ENCODE measurements around the gene NCKAP5. TPM values are rescaled to one million over a fixed set of nuclear protein-coding genes. Genes with fewer than 3 reads are reported as not detected.
"Not testable (repeated sequence)": the region's sequence is repeated elsewhere in the genome, so short reads cannot be mapped to it uniquely, and the experiment has no call there.

NCKAP5 gene
- total RNA-seq, 2 experiments from 2014 or later, result not detected

GRCh38 chr2:132725148-132725547 is 843.1 kb downstream of the NCKAP5 start:
- ChIA-PET POLR2A (no interaction called here), CTCF (interaction anchor here (0.6 kb wide), 1 partner anchor 161 kb away, joined by 4 read pairs; no protein-coding TSS in a partner anchor)

GRCh38 chr2:132721938-132722337 is 846.3 kb downstream of the NCKAP5 start:
- ChIA-PET POLR2A (no interaction called here), CTCF (no interaction called here)

GRCh38 chr2:132720393-132720792 is 847.9 kb downstream of the NCKAP5 start:
- POLR2A ChIA-PET, result no interaction called here
- CTCF ChIA-PET, result no interaction called here

- CTCF ChIA-PET, result no interaction called here
- POLR2A ChIA-PET, result no interaction called here
These were observed 848.8 kb downstream of the NCKAP5 start for GRCh38 chr2:132719480-132719879.

- ChIA-PET POLR2A (no interaction called here), CTCF (no interaction called here)
These were observed 851.3 kb downstream of the NCKAP5 start for GRCh38 chr2:132716954-132717353.

- POLR2A ChIA-PET, result no interaction called here
- CTCF ChIA-PET, result no interaction called here
These were observed 852.6 kb downstream of the NCKAP5 start for GRCh38 chr2:132715386-132716351.

- ChIA-PET POLR2A (no interaction called here), CTCF (no interaction called here)
These were observed 864.9 kb downstream of the NCKAP5 start for GRCh38 chr2:132703396-132703795.

GRCh38 chr2:132701810-132702209 is 866.5 kb downstream of the NCKAP5 start:
- ChIA-PET CTCF (no interaction called here), POLR2A (no interaction called here)

GRCh38 chr2:132699802-132700201 is 868.5 kb downstream of the NCKAP5 start:
- POLR2A ChIA-PET, CTCF ChIA-PET: not testable (repeated sequence)

GRCh38 chr2:132698347-132698746 is 869.9 kb downstream of the NCKAP5 start:
- POLR2A ChIA-PET, CTCF ChIA-PET: not testable (repeated sequence)

GRCh38 chr2:132697556-132698205 is 870.6 kb downstream of the NCKAP5 start:
- ChIA-PET POLR2A (no interaction called here), CTCF (no interaction called here)

- POLR2A ChIA-PET, result no interaction called here
- CTCF ChIA-PET, result no interaction called here
These were observed 875.4 kb downstream of the NCKAP5 start for GRCh38 chr2:132692816-132693215.

- CTCF ChIA-PET, result interaction anchor here (0.6 kb wide), 1 partner anchor 230 kb away, joined by 3 read pairs; no protein-coding TSS in a partner anchor
- POLR2A ChIA-PET, result no interaction called here
These were observed 876.7 kb downstream of the NCKAP5 start for GRCh38 chr2:132691556-132691955.

GRCh38 chr2:132690664-132691303 is 877.5 kb downstream of the NCKAP5 start:
- CTCF ChIA-PET, result interaction anchor here (0.6 kb wide), 1 partner anchor 230 kb away, joined by 3 read pairs; no protein-coding TSS in a partner anchor
- POLR2A ChIA-PET, result no interaction called here

GRCh38 chr2:132681766-132682165 is 886.5 kb downstream of the NCKAP5 start:
- ChIA-PET POLR2A (no interaction called here), CTCF (no interaction called here)

- CTCF ChIA-PET, result no interaction called here
- POLR2A ChIA-PET, result no interaction called here
These were observed 887.7 kb downstream of the NCKAP5 start for GRCh38 chr2:132680544-132680943.

GRCh38 chr2:132678483-132678882 is 889.8 kb downstream of the NCKAP5 start:
- POLR2A ChIA-PET, result no interaction called here
- CTCF ChIA-PET, result no interaction called here

GRCh38 chr2:132677661-132678060 is 890.6 kb downstream of the NCKAP5 start:
- POLR2A ChIA-PET, result no interaction called here
- CTCF ChIA-PET, result no interaction called here

GRCh38 chr2:132676999-132677398 is 891.3 kb downstream of the NCKAP5 start:
- POLR2A ChIA-PET, result no interaction called here
- CTCF ChIA-PET, result no interaction called here

GRCh38 chr2:132671151-132671835 is 897.0 kb downstream of the NCKAP5 start:
- ChIA-PET CTCF (no interaction called here), POLR2A (no interaction called here)
